Neural cell (in vitro differentiated cells): ENCODE data around the gene ATP8B3. TPM values are rescaled to one million over a fixed set of nuclear protein-coding genes. Genes with fewer than 3 reads are reported as not detected.

Source experiments
- H2AFZ ChIP-seq: fragments of 200-600, 300-800 bp; sonication (generic), shearing (Covaris generic); 2 replicates; pipeline ENCODE4 v1.6.0; 2014; ENCODE audit warnings: low read depth, mild to moderate bottlenecking, antibody characterized with exemption, low read length, moderate library complexity
- H3F3A ChIP-seq: fragments of 200-600 bp; shearing (Covaris generic); 2 replicates; pipeline ENCODE4 v1.6.1; 2016; ENCODE audit warnings: mild to moderate bottlenecking, moderate library complexity, mixed read lengths, antibody characterized with exemption, low read length; ENCODE audit not compliant: insufficient read depth, poor library complexity, severe bottlenecking
- H3K27ac ChIP-seq: fragments of 200-600, 300-800 bp; sonication (generic), shearing (Covaris generic); 2 replicates; pipeline ENCODE4 v1.5.1; 2014; ENCODE audit warnings: mild to moderate bottlenecking, low read length, moderate library complexity
- H3K27me3 ChIP-seq: fragments of 300-800, 200-600 bp; sonication (generic), shearing (Covaris generic); 2 replicates; pipeline ENCODE4 v1.6.0; 2014; ENCODE audit warnings: mild to moderate bottlenecking, low read depth, low read length, moderate library complexity; ENCODE audit not compliant: insufficient read depth
- H3K36me3 ChIP-seq: fragments of 300-800, 200-600 bp; sonication (generic), shearing (Covaris generic); 2 replicates; pipeline ENCODE4 v1.5.1; 2014; ENCODE audit warnings: mild to moderate bottlenecking, antibody characterized with exemption, low read length, moderate library complexity; ENCODE audit not compliant: insufficient read depth
- H3K4me2 ChIP-seq: fragments of 300-800, 200-600 bp; sonication (generic), shearing (Covaris generic); 2 replicates; pipeline ENCODE4 v1.6.0; 2014; ENCODE audit warnings: mild to moderate bottlenecking, low read length
- H3K4me3 ChIP-seq: fragments of 300-800, 200-600 bp; sonication (generic), shearing (Covaris generic); 2 replicates; pipeline ENCODE4 v1.5.1; 2014; ENCODE audit warnings: mild to moderate bottlenecking, low read length, moderate library complexity
- H3K79me2 ChIP-seq: fragments of 200-600 bp; shearing (Covaris generic); replicated peaks from 2 replicates; pipeline ENCODE4 v1.6.0; 2014; ENCODE audit warnings: mild to moderate bottlenecking, low read length, moderate library complexity; ENCODE audit not compliant: insufficient read depth
- H3K9ac ChIP-seq: fragments of 300-800, 200-600 bp; sonication (generic), shearing (Covaris generic); 2 replicates; pipeline ENCODE4 v1.6.1; 2016; ENCODE audit warnings: mild to moderate bottlenecking, low read length, mixed read lengths
- H3K9me2 ChIP-seq: fragments of 200-600 bp; shearing (Covaris generic); 2 replicates; pipeline ENCODE4 v1.6.1; 2016; ENCODE audit warnings: mild to moderate bottlenecking, low read length, mixed read lengths; ENCODE audit not compliant: insufficient read depth
- H3K9me3 ChIP-seq: fragments of 200-600, 300-800 bp; sonication (generic), shearing (Covaris generic); 2 replicates; pipeline ENCODE4 v1.6.1; 2016; ENCODE audit warnings: mild to moderate bottlenecking, mixed run types, low read length, moderate library complexity, mixed read lengths
- H4K20me1 ChIP-seq: fragments of 200-600 bp; shearing (Covaris generic); 2 replicates; pipeline ENCODE4 v1.6.1; 2016; ENCODE audit warnings: mild to moderate bottlenecking, mixed run types; ENCODE audit not compliant: insufficient read depth
- EP300 ChIP-seq: fragments of 450-650 bp; conservative IDR thresholded peaks from 2 replicates; pipeline ENCODE4 v1.6.1; 2014; ENCODE audit warnings: antibody characterized with exemption, mild to moderate bottlenecking, moderate library complexity; ENCODE audit not compliant: poor library complexity, severe bottlenecking
- EZH2 ChIP-seq: fragments of 200-600, 300-800 bp; shearing (Covaris generic), sonication (generic); IDR thresholded peaks from 2 replicates; pipeline ENCODE4 v1.6.1; 2014; ENCODE audit warnings: antibody characterized with exemption, low read length, borderline replicate concordance, mild to moderate bottlenecking; ENCODE audit not compliant: insufficient read depth, poor library complexity, severe bottlenecking
- MXI1 ChIP-seq: fragments of 450-650 bp; conservative IDR thresholded peaks from 2 replicates; pipeline ENCODE4 v1.6.1; 2014; ENCODE audit warnings: antibody characterized with exemption, mild to moderate bottlenecking; ENCODE audit not compliant: poor library complexity, severe bottlenecking
- POLR2AphosphoS5 ChIP-seq: IDR thresholded peaks from 2 replicates; pipeline ENCODE4 v1.6.1; 2012
- RAD21 ChIP-seq: fragments of 450-650 bp; conservative IDR thresholded peaks from 2 replicates; pipeline ENCODE4 v1.6.1; 2014; ENCODE audit warnings: antibody characterized with exemption, mild to moderate bottlenecking, moderate library complexity
- REST ChIP-seq: IDR thresholded peaks from 2 replicates; pipeline ENCODE4 v1.6.1; 2012; ENCODE audit warnings: borderline replicate concordance
- SMC3 ChIP-seq: fragments of 450-650 bp; conservative IDR thresholded peaks from 2 replicates; pipeline ENCODE4 v1.6.1; 2014; ENCODE audit warnings: antibody characterized with exemption, mild to moderate bottlenecking, moderate library complexity; ENCODE audit not compliant: poor library complexity
- TAF1 ChIP-seq: IDR thresholded peaks from 2 replicates; pipeline ENCODE4 v1.6.1; 2012; ENCODE audit warnings: low read depth
- polyA plus RNA-seq: library from polyadenylated mRNA; depleted of rRNA; stranded (reverse); fragments of >200 nt; gene quantifications from 2 replicates; pipeline ENCODE4 v1.2.3, GENCODE V29; 2014
- TF ChIP-seq, protein P1 (sequence below): fragments of 450-650 bp; IDR thresholded peaks from 2 replicates; pipeline ENCODE4 v1.5.1; 2014; ENCODE audit warnings: antibody characterized with exemption, mild to moderate bottlenecking, moderate library complexity; ENCODE audit not compliant: poor library complexity, severe bottlenecking

Gene ATP8B3
- polyA plus RNA-seq, 1 donor from 2014 or later: 1.5 TPM

GRCh38 chr19:1827566-1828278, 15.6 kb upstream of the ATP8B3 start:
- H3K36me3 ChIP-seq: no peaks in the 10 kb centered on the region

GRCh38 chr19:1826557-1827521, 14.8 kb upstream of the ATP8B3 start:
- no peaks in the 10 kb centered on the region for H3K36me3 ChIP-seq
- no peak overlapping the region for H3K27ac ChIP-seq
- no peaks in the 10 kb centered on the region for H3K79me2 ChIP-seq
- H4K20me1 ChIP-seq: no peaks in the 10 kb centered on the region
- no peak overlapping the region for H3K9ac ChIP-seq
- H3K9me3 ChIP-seq: no peaks in the 10 kb centered on the region
- no peaks in the 10 kb centered on the region for H3K9me2 ChIP-seq
- no peak overlapping the region for H3K4me3 ChIP-seq
- H3K27me3 ChIP-seq: no peaks in the 10 kb centered on the region
- H3F3A ChIP-seq: no peaks in the 10 kb centered on the region
- no peak for TF ChIP-seq EZH2
- no peak for TF ChIP-seq POLR2AphosphoS5
- TF ChIP-seq RAD21: no peak
- no peak for TF ChIP-seq MXI1
- TF ChIP-seq, protein P1, sequence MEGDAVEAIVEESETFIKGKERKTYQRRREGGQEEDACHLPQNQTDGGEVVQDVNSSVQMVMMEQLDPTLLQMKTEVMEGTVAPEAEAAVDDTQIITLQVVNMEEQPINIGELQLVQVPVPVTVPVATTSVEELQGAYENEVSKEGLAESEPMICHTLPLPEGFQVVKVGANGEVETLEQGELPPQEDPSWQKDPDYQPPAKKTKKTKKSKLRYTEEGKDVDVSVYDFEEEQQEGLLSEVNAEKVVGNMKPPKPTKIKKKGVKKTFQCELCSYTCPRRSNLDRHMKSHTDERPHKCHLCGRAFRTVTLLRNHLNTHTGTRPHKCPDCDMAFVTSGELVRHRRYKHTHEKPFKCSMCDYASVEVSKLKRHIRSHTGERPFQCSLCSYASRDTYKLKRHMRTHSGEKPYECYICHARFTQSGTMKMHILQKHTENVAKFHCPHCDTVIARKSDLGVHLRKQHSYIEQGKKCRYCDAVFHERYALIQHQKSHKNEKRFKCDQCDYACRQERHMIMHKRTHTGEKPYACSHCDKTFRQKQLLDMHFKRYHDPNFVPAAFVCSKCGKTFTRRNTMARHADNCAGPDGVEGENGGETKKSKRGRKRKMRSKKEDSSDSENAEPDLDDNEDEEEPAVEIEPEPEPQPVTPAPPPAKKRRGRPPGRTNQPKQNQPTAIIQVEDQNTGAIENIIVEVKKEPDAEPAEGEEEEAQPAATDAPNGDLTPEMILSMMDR: no peak
- no peak for TF ChIP-seq TAF1
- TF ChIP-seq SMC3: no peak
- no peak for TF ChIP-seq EP300
- no peak for TF ChIP-seq REST
- H3K4me2 ChIP-seq: no peak overlapping the region
- no peak overlapping the region for H2AFZ ChIP-seq

More at GRCh38 chr19:1827566-1828278, 15.6 kb upstream of the ATP8B3 start:
- Histone ChIP-seq H3K9me2 (no peaks in the 10 kb centered on the region), H3K79me2 (no peaks in the 10 kb centered on the region), H3K27ac (no peak overlapping the region), H3K4me3 (no peak overlapping the region), H3K27me3 (no peaks in the 10 kb centered on the region), H3K9me3 (no peaks in the 10 kb centered on the region), H2AFZ (no peak overlapping the region), H3K4me2 (no peak overlapping the region), H4K20me1 (no peaks in the 10 kb centered on the region), H3K9ac (no peak overlapping the region), H3F3A (no peaks in the 10 kb centered on the region)
- TF ChIP-seq EP300: no peak
- no peak for TF ChIP-seq EZH2
